HG03460 (cell line): ENCODE results near the gene IBA57.
"Not testable (repeated sequence)": the region's sequence is repeated elsewhere in the genome, so short reads cannot be mapped to it uniquely, and the experiment has no call there.

Experiments
- ATAC-seq: cut with Tn5 transposase; IDR thresholded peaks from one replicate; pipeline ENCODE4 v1.9.1; 2021; ENCODE audit not compliant: unreplicated experiment

IBA57 gene

DNA sequence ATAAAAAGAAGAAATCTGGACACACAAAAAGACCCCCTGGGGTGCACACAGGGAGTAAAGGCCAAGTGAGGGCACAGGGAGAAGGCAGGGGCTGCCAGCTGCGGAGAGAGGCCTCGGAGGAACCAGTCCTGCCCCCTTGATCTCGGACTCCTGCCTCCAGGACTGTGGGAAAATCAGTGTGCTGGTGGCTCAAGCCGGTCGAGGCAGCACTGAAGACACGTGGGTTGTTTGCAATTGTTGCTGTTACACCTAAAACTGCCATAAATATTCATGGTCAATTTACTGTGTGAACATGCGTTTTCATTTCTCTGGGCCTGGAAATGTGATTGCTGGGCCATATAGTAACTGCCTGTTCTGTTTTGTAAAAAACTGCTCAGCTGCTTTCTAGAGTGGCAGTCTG, 18.5 kb downstream of the IBA57 start:
- ATAC-seq = no peak

DNA sequence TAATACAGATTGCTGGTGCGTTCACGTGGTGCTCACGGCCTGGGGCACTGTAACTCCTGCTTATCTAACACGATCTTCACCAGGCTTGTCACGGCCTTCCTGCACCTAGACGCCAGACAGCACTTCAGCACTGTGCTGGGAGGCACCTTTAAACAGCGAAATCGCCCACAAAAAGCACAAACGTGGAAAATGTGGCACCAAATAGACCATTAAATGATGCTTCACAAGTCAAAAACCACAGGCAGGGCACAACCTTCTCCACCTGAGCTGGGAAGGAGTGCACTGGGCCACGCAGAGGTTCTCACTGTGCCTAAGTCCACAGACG, 20.0 kb downstream of the IBA57 start:
- no peak for ATAC-seq

DNA sequence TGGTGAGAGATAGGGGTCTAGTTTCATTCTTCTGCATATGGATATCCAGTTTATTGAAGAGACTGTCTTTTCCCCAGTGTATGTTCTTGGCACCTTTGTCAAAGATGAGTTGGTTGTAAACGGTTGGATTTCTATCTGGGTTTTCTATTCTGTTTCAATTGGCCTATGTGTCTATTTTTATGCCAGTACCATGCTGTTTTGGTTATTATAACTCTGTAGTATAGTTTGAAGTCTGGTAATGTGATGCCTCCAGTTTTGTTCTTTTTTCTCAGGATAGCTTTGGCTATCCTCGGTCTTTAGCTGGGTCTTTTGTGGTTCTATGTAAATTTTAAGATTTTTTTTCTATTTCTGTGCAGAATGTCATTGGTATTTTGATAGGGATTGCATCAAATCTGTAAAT, 22.6 kb downstream of the IBA57 start:
- ATAC-seq = not testable (repeated sequence)

DNA sequence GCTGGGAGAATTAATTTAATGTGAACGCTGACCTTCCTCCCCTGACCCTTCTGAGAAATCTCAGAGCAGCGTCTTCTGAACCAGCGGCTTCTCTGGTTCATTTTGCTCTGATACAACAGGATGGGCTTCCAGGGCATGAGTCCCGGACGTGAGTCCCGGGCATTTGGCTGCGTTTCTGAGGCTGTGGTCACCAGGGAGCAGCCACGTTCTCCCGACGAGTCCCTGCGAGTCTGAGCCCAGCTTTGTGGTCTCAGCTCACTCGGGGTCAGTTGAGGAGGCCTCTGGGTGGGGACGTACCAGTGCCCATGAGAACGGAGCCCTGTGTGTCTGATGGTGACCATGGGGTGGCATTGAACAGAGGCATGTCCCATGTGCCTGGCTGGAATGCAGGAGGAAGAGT, 24.6 kb downstream of the IBA57 start:
- ATAC-seq = no peak

DNA sequence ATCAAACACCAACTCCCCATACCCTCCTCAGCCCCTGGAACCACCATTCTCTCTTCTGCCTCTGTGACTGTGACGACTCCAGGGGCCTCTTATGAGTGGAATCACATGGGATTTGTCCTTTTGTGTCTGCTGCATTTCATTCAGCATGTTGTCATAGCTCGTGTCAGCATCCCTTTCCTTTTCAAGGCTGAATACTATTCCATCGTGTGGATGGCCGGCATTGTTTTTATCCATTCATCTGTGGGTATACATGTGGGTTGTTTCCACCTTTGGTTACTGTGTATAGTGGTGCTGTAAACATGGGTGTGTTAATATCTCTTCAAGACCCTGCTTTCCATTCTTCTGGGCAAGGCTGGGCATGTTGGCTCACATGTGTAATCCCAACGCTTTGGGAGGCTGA, 25.2 kb downstream of the IBA57 start:
- no peak for ATAC-seq

DNA sequence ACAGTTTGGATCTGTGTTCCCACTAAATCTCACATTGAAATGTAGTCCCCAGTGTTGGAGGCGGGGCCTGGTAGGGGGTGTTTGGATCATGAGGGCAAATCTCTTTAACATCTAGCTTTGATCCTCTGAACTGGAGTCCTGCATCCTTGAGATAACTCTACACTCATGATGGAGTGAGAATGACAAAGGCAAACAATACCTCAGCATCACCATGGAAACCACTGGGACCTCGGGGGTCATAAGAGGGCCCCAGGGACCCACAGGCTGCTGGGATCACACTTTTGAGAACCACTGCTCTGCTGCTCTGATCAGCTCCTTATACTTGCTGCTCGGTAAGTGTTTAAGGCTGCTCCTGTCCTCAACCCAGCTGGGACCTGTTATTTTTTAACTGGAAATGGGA, 28.8 kb downstream of the IBA57 start:
- ATAC-seq = no peak

DNA sequence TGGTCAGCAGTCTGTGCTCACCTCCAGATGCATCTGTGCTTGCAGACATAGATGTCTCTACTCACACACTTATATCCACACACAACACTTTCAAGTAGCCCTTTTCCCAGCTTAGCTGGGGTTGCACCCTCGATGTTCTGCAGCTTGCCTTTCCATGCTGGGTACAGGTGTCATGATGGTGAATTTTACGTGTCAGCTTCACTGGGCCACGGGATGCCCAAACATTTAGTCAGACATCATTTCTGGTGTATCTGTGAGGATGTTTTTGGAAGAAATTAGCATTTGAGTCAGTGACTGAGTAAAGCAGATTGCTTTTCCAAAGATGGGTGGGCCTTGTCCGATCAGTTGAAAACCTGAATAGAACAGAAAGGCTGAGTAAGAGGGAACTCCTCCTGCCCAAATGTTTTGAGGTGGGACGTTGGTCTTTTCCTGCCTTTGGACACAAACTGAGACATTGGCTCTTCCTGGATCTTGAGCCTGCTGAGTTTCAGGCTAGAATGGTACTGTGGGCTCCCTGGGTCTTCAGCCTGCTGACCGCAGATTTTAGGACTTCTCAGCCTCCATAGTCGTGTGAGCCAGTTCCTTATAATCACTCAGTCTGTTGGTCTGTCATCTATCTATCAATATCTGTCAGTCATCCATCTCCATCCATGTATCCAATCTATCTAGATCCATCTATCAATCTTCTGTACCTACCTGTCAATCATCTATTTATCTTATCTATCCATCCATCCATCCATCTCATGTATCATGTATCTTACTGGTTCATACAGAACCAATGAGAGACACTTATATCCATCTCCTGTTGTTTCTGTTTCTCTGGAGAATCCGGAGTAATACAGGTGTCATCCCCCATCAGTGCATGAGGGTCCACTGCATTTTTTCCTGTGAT, 29.6 kb downstream of the IBA57 start:
- ATAC-seq = no peak

DNA sequence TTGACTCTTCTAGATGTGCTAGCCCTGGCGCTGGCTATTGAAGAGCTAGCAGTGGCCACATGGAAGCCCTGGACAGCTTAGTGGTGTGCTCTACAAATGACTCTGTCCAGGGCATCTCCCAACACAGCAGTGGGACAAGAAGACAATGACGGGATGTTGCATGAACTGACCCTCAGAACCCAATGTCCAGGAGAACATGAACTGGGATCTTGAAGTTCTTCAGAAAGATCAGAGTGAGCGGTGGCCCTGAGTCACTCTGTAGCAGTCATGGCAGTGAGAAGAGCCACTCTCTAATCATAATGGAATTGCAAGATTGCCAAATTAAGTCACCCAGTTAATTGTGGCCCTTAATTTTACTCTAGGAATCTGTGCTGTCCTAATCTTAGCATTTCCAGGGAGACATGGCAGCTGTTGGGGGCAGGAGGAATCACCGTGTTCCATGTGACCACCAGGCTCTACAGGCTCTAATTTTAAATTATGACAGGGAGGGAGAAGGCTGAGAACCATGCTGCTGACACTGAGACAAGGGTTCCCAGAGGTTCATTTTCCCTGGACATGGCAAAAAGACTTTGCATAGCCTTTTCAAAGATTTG, 32.0 kb downstream of the IBA57 start:
- no peak for ATAC-seq

DNA sequence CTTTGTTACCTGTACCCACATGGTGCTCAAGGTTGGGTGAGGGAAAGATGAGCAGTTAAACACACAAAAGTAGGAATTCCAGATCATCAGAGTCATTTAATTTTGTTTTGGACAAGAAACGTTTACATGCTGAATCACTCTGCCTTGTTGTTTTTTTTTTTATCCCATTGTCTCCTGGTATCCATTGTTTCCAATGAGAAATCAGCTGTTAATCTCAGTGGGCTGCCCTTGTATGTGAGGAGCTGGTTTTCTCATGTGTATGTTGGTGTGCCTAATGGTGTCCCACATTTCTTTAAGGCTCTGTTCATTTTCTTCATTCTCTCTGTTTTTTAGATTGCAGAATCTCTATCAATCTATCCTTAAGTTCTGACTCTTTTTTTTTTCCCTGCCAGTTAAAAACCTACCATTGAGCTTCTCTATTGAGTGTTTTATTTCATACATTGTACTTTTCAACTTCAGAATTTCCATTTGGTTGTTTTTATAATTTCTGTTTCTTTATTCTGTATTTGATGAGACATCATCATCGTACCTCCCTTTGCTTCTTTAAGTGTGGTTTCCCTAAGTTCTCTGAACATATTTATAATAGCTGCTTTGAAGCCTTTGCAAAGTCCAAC, 33.5 kb downstream of the IBA57 start:
- no peak for ATAC-seq

DNA sequence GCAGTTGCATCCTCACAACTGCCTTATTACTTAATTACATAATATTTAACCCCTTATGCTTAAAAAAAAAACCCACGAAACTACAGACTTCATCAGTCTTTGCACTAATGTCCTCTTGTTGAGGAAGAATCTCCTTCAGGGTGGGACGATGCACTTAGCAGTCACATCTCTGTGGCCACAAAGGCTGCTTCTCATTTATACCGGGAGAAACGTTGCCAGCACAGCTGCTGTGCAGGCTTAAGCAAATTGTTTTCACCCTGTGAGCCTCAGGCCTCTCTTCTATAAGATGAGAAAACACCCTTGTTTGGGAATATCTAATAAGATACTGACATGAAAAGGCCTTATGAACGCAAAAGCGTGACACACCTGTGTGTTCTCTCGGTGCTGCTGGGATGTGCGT, 39.4 kb downstream of the IBA57 start:
- ATAC-seq = no peak

DNA sequence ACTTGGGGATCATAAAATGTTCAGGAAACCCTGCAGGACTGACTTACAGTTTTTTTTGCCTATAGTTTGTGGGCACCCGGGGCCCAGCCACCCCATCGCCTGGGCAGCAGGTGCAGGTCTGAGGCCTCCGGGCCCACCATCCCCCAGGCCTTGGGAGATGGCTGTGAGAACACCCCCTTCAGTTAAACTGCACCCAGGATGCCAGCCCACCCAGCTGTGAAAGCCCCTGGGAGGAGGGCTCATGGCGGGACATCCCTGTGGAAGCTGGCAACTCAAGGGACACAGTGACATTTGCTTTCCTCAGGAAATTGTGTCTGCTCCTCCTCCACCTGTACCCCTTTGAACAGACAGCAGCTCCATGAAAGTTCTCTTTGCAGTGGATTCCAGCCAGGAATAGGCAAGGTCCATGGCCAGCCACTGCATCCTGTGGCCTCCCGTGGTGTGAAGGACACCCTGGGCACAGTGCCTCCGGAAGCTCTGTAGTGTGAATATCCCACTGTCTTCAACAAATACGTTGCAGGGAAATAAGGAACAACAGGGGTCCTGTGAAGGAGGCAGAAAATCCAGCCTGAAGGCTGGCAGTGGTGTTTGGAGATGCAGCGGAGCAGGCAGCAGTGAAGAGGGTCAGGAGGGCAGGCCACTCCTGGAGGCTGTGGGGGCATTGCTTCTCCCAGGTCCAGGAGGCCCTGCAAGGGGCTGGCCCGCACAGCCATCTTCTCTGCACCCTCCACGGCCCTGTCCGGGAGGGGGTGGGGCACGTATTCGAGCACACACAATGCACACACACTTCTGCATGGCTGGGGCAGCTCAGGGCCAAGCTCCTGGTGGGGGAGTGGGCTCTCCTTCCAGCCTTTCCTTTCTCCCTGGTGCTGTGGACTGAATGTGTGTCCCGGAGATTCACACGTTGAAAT, 40.2 kb downstream of the IBA57 start:
- ATAC-seq = no peak

DNA sequence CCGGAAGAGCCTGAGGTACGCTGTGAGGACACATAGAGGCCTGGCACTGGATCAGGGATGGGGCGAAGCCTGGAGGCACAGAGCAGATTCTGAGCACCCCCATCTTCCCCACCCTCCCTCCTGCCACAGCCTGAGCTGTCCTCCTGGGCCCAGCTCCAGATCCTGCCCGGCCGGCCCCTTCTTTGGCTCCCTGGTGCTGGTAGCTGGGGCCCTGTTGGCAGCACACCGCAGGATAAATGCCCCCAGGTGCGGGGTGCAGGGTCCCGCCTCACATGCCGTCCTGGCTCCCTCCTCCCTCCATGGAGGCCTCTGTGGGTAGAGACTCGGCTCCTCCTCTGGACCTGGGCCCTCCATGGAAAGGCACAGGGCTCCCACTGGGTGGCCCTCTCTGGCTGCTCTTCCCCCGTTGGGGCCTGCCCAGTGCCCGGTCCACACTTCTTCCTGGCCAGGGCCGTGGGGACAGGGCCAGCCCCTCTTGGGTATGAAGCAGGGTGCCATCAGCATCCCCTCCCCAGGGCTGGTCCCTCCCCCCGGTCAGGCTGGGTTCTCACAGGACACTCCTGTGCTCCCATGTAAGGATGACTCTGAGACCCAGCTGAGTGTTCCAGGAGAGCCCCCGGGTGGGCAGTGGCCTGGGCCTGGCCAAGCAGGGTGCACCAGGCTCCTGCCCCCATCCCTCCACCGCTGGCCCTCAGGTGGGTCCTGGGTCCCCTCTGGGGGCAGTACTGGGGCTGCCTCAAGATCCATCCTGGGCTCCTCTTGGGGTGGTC, 41.2 kb downstream of the IBA57 start:
- ATAC-seq = no peak

DNA sequence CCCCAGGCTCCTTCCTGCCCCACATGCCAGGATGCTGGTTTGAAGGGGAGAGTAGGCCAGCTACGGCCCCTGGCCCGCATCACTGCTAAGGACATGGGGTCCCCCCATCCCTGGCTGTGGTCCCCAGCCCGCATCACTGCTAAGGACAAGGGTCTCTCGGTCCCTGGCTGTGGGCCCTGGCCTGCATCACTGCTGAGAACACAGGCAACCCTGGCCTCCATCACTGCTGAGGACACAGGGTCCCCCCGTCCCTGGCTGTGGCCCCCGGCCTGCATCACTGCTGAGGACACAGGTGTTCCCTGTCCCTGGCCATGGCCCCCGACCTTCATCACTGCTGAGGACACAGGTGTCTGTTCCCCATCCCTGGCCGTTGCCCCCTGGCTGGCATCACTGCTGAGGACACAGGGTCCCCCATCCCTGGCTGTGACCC, 41.8 kb downstream of the IBA57 start:
- ATAC-seq = no peak

DNA sequence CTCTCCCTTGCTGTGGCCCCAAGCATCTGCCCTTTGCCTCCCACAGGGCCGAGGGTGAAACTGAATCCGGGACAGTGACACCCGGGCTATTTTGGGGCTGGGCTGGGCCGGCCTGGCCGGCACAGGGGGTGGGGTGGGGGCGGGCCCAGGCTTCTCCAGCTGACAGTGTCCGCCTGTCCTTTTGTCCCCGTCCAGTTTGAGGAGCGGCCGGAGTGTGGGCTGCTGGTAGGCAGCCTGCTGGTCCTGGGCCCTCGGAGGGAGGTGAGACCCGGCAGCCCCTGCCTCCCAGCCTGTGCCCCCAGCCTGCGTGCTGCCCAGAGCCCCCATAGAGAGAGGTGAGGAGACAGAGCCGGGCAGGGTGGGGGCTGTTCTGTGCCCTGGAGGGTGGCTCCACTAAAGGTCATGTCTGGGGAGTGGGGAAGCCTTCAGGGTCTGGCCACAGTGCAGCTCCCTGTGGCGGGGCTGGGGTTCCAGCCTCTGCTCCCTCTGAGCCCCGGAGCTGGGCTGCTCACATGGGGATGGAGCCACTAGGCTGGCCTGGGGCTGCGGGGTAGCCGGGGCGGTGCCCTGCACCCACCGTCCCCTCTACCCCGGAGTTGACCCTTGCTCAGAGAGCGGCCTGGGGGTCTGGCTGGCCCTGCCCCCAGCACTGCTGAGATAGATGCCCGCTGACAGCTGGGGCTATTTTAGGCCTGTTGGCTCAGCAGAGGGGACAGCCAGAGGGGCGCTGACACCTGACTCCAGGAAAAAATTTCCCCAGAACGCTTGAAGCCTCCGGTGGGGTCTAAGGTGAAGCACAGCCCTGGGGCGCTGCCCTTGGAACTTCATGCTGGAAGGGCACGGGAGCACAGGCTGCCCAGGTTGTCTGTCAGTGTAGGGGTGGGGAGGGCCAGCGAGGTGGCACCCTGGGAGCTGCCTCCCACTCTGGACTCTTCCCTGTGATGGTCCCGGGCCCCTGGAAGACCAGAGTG, 42.5 kb downstream of the IBA57 start, which contains the start of gene OBSCN:
TSS of gene OBSCN (plus strand) at position 194 of the 971 bp plus-strand sequence. CDS start 3,740 bp downstream, outside the sequence.
- ATAC-seq = no peak

DNA sequence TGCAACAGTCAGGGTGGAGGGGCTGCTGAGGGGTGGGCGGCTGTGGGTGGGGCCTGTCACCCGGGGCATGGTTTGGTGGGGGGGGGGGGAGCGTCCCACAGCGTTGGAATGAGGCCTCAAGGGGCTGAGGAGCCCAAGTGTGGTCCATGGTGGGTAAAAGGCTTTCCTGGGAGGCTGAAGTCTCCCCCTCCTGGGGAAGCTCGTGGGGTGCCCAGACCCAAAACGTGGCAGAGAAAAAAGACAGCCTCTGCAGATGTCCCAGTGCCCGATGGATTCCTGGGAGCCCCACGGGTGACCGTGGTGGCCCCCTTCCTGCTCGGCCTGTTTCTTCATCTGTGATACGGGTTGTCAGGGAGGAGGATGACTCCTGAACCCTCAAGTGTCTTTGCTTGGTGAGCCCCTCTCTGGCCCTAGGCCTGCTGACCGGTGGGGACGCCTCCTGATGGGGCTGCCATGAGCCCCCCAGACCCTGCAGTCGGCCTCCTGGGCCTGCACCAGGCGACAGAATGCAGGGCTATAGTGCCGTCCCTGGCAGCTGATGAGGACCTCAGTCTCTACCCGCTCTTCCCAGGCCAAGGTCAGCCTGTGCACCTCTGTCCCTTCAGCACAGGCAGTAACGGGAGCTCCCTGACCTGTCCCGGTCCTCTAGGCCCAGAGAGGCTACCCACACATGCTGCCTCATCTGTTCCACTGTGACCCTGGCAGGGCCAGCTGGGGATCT, 43.4 kb downstream of the IBA57 start:
- ATAC-seq = no peak

DNA sequence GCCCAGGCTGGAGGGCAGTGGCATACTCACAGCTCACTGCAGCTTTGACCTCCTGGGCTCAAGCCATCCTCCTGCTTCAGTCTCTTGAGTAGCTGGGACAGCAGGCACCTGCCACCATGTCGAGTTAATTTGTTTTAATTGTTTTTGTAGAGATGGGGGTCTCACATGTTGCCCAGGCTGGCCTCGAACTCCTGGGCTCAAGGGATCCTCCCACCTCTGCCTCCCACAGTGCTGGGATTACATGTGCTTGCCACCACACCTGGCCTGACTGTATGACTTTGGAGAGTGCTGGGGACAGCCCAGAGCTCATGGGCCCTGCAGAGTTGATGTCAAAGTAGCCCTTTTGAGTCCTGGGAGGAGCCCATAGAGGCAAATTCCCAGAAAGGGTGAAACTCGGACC, 44.1 kb downstream of the IBA57 start:
- no peak for ATAC-seq

DNA sequence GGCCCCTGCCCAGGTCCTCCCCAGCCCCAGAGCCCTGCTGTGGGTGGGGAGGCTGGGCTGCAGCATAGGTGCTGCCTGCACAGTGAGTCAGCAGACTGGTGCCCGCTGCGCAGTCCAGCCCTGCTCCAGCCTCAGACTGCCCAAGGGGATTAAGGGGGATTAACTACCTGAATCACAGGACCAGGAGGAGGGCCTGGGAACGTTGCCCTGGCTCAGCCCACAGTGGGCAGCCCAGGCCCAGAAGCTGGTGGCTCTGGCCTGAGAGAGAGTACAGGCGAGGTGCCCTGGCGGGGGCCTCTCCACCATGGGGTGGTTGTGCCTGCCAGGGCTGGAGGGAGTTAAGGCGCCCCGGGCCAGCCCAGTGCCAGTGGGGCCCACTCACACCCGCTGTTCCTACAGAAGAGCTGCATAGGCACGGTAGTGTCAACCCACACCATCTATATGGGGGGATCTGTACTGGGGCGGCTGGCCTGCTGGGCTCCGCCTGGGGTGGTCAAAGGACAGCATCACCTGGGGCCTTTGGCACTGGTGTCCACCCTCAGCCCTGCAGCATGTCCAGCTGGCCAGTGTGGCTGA, 44.6 kb downstream of the IBA57 start:
- ATAC-seq = no peak
